HG03460 (cell line): ENCODE data around the gene GUCD1.
A peak's percentile ranks its signal among the peaks of the same experiment; 100 is the strongest.
"Not testable (repeated sequence)": the region's sequence is repeated elsewhere in the genome, so short reads cannot be mapped to it uniquely, and the experiment has no call there.

Experiments used
- ATAC-seq: cut with Tn5 transposase; IDR thresholded peaks from one replicate; pipeline ENCODE4 v1.9.1; 2021; ENCODE audit not compliant: unreplicated experiment

GUCD1 gene

DNA sequence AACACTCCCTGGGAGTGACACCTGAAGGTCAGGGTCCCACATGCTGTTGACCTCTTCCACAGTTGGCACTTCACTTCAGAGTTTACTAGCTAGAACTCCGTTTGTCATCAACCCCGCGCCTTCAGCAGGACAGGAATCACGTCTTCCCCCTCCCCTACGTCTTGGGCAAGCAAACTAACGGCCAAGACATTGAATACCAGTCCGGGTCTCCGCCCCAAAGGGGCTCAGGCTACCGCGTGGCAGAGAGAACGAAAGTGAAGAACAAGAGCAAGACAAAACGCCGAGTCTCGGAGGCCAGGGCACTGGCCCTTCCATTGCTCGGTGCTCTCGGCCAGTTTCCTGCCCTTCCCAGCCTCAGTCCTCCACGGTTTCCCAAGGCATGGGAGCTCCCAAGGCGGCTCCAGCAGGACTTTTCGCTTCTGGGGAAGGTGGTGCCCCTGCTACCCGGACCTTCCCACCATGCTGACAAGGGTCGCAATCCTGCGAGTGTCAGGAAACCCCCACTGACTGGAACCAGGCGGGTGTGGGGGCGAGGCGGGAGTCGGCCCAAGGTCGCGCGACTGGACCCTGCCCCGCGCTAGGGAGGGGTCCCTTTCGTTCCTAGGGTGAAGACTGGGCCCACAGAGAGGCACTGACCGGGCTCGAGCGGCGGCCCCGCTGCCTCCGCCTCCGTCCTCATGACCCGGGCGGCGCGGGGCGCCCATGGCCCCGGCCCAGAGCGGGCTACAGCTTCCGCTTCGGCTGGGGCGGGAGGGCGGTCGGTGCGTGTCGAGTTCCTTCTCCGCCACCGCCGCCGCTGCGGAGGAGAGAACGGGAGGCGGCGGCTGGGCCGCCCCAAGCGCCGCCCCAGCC is at the start of gene GUCD1:
GUCD1 (minus strand) TSS at position 826 of the 852 bp plus-strand sequence; CDS start at position 679, 147 bp downstream.
- ATAC-seq: peak; percentile 10

- not testable (repeated sequence) for ATAC-seq
Measured at GRCh38 chr22:24603770-24604629, 49.1 kb upstream of the GUCD1 start.

- ATAC-seq: not testable (repeated sequence)
Measured at GRCh38 chr22:24602847-24603769, 48.2 kb upstream of the GUCD1 start, which contains the start of gene GGT1. GGT1 (plus strand) TSS chr22:24603193; CDS start chr22:24611082, 7,889 bp downstream.

- not testable (repeated sequence) for ATAC-seq
Measured at GRCh38 chr22:24602105-24602749, 47.3 kb upstream of the GUCD1 start.

DNA sequence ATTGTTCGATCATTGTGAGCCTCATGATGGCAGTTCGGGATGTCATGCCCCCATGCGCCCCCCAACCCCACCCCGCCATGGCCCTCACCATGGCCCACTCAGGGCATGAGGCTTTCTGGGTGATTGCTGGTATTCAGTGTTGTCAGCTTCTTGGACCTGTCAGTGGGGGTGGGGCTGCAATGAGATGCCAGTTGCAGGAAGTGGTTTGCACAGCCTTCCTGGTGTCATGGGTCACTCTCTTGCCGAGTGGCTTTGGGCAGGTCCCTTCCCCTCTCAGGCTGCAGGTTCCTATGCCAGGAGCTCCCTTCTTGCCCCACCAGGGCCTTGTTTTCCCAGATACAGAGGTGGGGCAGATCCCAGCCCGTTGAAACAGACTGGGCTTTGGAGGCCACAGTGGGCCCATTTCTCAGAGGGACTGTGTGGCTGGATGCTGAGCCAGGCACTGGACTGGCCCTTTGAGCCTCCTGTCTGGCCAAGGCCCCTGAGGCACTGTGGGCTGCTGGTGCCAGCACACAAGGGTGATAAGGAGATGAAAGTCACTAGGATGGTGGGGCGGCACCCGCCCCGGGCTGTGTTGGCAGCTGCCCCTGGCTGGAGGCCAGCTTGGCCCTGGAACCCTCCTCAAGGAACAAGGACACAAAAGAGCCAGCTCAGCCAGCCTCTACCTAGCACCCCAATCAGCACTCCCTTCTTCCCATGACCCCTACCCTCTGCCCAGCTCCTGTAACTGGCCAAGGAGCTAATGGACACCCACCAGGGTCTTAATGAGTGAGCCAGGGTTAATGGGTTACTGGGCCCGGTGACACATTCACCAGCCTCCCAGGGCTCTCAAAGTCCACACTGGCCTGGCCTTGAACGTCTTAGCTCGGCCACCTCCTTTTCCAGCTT is 46.5 kb upstream of the GUCD1 start:
- ATAC-seq: no peak

- ATAC-seq: not testable (repeated sequence)
Measured at GRCh38 chr22:24599958-24600715, 45.2 kb upstream of the GUCD1 start.

DNA sequence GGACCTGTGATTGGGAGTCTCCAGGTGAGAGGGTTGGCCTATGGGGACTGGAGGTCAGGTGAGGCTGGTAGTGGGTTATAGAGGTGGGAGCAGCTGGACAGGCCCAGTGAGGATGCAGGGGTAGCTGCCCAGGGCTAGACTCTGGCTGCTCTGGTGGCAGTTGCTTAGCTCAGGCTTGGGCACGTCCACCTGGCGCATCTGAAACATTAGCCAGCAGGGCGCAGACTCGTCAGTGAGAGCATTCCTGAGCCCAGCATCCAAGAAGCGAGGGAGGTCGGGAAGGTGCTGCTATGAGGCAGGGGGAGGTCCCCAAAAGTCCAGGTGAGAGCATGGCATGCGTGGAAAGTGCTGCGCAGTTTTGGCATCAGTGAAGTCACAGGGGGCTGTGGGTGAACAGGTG is 44.6 kb upstream of the GUCD1 start:
- ATAC-seq: no peak

DNA sequence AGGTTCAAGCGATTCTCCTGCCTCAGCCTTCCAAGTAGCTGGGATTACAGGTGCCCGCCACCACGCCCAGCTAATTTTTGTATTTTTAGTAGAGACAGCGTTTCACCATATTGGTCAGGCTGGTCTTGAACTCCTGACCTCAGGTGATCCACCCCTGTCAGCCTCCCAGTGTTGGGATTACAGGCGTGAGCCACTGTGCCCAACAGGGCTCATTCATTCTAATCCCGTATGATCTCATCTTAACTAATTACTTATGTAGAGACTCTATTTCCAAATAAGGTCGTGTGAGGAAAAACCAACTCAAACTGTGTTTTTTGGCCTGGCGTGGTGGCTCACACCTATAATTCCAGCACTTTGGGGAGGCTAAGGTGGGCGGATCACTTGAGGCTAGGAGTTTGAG is 42.1 kb upstream of the GUCD1 start:
- ATAC-seq: not testable (repeated sequence)

GRCh38 chr22:24595863-24596262 is 40.9 kb upstream of the GUCD1 start:
- no peak for ATAC-seq

- no peak for ATAC-seq
Measured at GRCh38 chr22:24595228-24595627, 40.3 kb upstream of the GUCD1 start.

DNA sequence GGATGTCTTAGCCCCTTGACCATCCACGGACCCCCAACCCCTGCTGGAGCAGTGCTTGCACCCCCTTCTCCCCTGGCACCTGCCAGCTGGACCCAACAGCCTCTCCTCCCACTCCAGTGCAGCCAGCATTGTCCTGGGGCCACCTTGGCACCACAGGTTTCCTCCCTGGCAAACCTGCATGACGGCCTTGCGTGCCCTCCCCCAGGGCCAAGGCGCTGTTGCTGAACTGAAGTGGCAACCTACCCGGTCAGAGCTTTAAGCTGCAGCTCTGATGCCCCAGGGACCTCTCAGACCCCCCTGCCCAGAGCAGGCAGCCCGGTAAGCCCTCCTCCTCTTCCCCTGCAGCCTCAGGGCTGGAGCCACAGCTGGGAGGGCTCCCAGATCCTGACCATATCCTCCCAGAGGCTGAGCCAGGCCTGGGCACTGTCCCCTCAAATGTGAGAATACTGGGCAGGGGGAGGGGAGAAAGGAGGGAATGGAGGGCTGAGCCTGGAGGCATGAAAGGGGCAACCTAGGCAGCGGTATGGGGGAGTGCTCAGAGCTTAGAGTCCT is 39.7 kb upstream of the GUCD1 start:
- no peak for ATAC-seq

DNA sequence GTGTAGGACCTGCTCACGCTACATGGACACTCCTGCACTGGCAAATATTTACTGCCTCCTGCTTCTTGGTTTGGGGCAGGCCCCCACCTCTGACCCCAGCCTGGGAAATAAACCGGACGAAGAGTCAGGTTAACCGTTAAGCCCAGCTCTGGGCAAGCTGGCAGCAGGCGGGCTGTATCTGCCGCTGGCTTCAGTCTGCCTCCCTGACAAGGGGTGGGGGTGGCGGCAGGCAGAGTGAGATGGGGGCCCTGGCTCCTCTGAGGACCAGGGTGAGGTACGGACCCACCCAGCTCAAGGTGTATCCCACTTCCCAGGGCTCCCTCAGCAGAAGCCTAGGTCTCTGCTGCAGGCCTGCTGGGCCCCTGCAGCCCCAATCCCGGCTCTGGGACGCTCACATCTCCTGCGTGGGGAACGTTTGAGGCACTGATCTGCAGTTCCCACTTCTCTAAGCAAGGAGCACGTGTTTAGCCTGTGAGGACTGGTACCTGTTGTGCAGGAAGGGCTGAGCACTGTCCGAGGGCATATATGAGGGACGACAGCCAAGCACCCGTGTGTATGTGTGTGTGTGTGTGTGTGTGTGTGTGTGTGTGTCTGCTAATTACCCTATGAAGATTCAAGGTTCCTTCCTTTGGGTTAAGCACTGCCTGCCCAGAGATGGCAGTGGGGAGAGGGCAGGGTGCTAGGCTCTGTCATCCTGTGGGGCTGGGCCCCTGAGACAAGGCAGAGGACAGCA is 39.1 kb upstream of the GUCD1 start:
- ATAC-seq: no peak

- not testable (repeated sequence) for ATAC-seq
Measured at GRCh38 chr22:24593559-24593835, 38.6 kb upstream of the GUCD1 start.

DNA sequence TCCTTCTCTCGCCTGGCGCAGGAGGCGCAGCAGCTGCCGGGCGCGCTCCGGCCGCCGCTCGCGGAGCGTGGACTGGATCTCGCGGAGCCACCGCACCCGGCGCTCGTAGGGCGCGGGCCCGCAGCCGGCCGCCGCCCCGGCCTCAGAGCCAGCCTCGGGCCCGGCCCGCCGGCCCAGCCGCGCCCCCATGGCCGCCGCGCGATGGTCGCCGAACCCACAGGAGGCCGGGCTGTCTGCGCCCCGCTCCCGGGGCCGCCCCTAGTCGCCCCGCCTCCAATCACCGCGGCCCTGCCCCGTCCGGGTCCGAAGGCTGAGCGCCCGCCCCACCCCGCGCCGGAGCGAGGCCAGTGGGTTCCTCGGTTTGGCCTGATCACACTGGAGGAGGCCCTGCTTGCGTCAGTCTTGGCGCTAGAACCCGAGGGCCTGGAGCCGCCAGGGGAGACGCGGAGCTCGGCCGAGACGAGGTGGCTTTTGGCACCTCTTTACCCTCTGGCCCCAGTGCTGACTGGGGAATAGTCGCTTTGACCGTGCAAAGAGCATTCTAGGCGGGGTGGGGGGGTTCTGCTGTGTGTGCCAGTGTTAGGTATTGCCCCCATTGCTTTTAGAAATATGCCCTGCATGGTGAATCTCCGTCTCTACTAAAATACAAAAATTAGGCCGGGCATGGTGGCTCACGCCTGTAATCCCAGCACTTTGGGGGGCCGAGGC is 38.1 kb upstream of the GUCD1 start, which contains the start of gene LRRC75B:
LRRC75B (minus strand) TSS at position 223 of the 708 bp plus-strand sequence; CDS start at position 189, 34 bp downstream.
- ATAC-seq: no peak

GRCh38 chr22:24592058-24592850 is 37.3 kb upstream of the GUCD1 start:
- no peak for ATAC-seq

DNA sequence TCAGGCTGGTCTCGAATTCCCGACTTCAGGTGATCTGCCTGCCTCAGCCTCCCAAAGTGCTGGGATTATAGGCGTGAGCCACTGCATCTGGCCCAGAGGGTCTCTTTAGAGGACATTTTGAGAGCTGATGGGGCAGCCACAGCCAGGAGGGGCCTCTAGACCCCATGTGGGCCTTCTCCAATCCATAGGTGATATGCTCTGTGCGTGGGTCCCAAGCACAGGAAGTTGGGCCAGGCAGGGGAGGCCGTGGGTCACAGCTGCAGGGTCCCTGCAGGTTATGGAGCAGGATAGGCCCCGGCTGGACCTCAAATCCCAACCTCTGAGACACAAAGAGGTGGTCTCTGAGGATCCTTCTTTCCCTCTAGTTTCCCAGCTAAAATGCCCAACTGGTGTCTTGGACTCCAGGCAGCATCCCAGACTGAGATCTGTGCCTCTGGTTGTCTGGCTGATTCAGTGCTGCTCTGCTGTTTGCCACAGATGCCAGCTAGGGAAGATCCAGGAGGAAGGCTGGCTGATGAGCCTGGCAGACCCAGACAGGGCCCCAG is 36.4 kb upstream of the GUCD1 start:
- ATAC-seq: no peak
